HG03457 (cell line): ENCODE data around the gene AGFG1.
"Not testable (repeated sequence)": the region's sequence is repeated elsewhere in the genome, so short reads cannot be mapped to it uniquely, and the experiment has no call there.

Experiments
- ATAC-seq: cut with Tn5 transposase; IDR thresholded peaks from one replicate; pipeline ENCODE4 v1.9.1; 2021; ENCODE audit warnings: moderate number of reproducible peaks; ENCODE audit not compliant: unreplicated experiment

Gene AGFG1

GRCh38 chr2:227534714-227535113 is 62.8 kb downstream of the AGFG1 start:
- peak; percentile 86 for ATAC-seq

GRCh38 chr2:227536445-227536844 is 64.5 kb downstream of the AGFG1 start:
- no peak for ATAC-seq

- no peak for ATAC-seq
Observed at GRCh38 chr2:227539465-227539956, 67.6 kb downstream of the AGFG1 start.

- not testable (repeated sequence) for ATAC-seq
Observed at GRCh38 chr2:227540352-227540751, 68.4 kb downstream of the AGFG1 start.

- ATAC-seq = no peak
Observed at GRCh38 chr2:227545990-227546389, 74.0 kb downstream of the AGFG1 start.

GRCh38 chr2:227551836-227552235 is 79.9 kb downstream of the AGFG1 start:
- ATAC-seq = no peak

GRCh38 chr2:227562581-227562980 is 90.6 kb downstream of the AGFG1 start:
- ATAC-seq = no peak

- ATAC-seq = no peak
Observed at GRCh38 chr2:227565080-227565479, 93.1 kb downstream of the AGFG1 start.

GRCh38 chr2:227566012-227566411 is 94.1 kb downstream of the AGFG1 start:
- no peak for ATAC-seq

- ATAC-seq = no peak
Observed at GRCh38 chr2:227568852-227569169, 96.9 kb downstream of the AGFG1 start.

GRCh38 chr2:227570615-227571014 is 98.7 kb downstream of the AGFG1 start:
- ATAC-seq = no peak

- no peak for ATAC-seq
Observed at GRCh38 chr2:227576110-227576509, 104.2 kb downstream of the AGFG1 start.

GRCh38 chr2:227576812-227577211 is 104.9 kb downstream of the AGFG1 start:
- no peak for ATAC-seq

- ATAC-seq = no peak
Observed at GRCh38 chr2:227577555-227577954, 105.6 kb downstream of the AGFG1 start.

- no peak for ATAC-seq
Observed at GRCh38 chr2:227578642-227579041, 106.7 kb downstream of the AGFG1 start.

- ATAC-seq = no peak
Observed at GRCh38 chr2:227579791-227580190, 107.8 kb downstream of the AGFG1 start.

GRCh38 chr2:227582369-227582768 is 110.4 kb downstream of the AGFG1 start:
- no peak for ATAC-seq

GRCh38 chr2:227592694-227593387 is 120.9 kb downstream of the AGFG1 start:
- no peak for ATAC-seq

GRCh38 chr2:227595797-227596196 is 123.8 kb downstream of the AGFG1 start:
- ATAC-seq = no peak

GRCh38 chr2:227597036-227597435 is 125.1 kb downstream of the AGFG1 start:
- ATAC-seq = no peak

- no peak for ATAC-seq
Observed at GRCh38 chr2:227597998-227598397, 126.0 kb downstream of the AGFG1 start.

- ATAC-seq = not testable (repeated sequence)
Observed at GRCh38 chr2:227598835-227599503, 127.0 kb downstream of the AGFG1 start, which contains the start of gene SCYGR2. TSS of gene SCYGR2 (plus strand) at chr2:227598893. CDS start at chr2:227598893, 0 bp downstream.
